ENCODE measurements around the gene SCN1A.
"Not testable (repeated sequence)": the region's sequence is repeated elsewhere in the genome, so short reads cannot be mapped to it uniquely, and the experiment has no call there.

SCN1A gene

GRCh38 chr2:166148500-166149400 is 20.9 kb upstream of the SCN1A start:
- H3K4me3 ChIP-seq (ENCODE audit: low read depth, low read length) = no peak overlapping the region
- DNase-seq (ENCODE audit: low read depth) = no peak
- TF ChIP-seq, protein P1, sequence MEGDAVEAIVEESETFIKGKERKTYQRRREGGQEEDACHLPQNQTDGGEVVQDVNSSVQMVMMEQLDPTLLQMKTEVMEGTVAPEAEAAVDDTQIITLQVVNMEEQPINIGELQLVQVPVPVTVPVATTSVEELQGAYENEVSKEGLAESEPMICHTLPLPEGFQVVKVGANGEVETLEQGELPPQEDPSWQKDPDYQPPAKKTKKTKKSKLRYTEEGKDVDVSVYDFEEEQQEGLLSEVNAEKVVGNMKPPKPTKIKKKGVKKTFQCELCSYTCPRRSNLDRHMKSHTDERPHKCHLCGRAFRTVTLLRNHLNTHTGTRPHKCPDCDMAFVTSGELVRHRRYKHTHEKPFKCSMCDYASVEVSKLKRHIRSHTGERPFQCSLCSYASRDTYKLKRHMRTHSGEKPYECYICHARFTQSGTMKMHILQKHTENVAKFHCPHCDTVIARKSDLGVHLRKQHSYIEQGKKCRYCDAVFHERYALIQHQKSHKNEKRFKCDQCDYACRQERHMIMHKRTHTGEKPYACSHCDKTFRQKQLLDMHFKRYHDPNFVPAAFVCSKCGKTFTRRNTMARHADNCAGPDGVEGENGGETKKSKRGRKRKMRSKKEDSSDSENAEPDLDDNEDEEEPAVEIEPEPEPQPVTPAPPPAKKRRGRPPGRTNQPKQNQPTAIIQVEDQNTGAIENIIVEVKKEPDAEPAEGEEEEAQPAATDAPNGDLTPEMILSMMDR (IDR thresholded peaks at IDR 0.05; ENCODE audit: insufficient read depth, low read depth, low read length, missing control alignments) = no peak

GRCh38 chr2:166147883-166148282 is 20.1 kb upstream of the SCN1A start:
- H3K4me3 ChIP-seq (ENCODE audit: low read depth, low read length) = no peak overlapping the region
- no peak for DNase-seq (ENCODE audit: low read depth)
- TF ChIP-seq, protein P1 (IDR thresholded peaks at IDR 0.05; ENCODE audit: insufficient read depth, low read depth, low read length, missing control alignments) = no peak

DNA sequence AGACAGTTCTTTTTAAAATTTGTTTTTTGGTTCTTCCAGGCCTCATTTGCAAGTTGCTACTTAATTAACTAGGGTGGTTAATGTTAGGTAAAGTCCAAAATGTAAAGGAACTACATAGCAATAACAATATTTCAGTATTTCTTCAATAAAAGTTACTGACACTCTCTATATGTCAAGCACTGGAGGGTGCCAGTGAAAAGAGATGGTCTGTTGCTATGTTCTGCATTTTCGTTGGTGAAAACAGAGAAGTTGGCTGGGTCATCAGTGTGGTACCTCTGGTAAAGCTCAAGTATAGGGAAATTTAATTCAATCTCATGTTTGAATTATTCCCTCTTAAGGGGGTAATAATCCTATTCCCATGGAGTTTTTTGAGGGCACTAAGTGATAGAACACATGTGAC is 16.3 kb upstream of the SCN1A start:
- DNase-seq (ENCODE audit: low read depth) = no peak
- TF ChIP-seq, protein P1 (IDR thresholded peaks at IDR 0.05; ENCODE audit: insufficient read depth, low read depth, low read length, missing control alignments) = no peak
- no peak overlapping the region for H3K4me3 ChIP-seq (ENCODE audit: low read depth, low read length)

DNA sequence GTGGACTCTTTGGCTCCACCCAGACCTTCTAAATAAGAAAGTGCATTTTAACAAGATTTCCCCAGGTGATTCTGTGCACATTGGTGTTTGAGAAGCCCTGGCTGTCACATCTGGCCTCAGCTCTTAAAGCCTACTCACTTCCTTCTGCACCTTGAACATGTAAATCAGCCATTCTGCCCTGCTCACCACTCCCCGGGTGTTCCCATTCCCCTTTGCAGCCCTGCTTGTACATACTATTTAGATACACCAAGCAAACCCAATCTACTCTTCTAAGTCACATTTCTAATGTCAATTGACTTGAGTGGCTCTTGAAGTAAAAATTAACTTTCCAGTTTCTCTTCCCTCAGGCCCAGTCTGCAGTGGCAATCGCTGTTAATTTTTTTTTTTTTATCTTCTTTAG is 13.1 kb upstream of the SCN1A start:
- H3K4me3 ChIP-seq (ENCODE audit: low read depth, low read length) = no peak overlapping the region
- no peak for DNase-seq (ENCODE audit: low read depth)
- TF ChIP-seq, protein P1 (IDR thresholded peaks at IDR 0.05; ENCODE audit: insufficient read depth, low read depth, low read length, missing control alignments) = no peak

DNA sequence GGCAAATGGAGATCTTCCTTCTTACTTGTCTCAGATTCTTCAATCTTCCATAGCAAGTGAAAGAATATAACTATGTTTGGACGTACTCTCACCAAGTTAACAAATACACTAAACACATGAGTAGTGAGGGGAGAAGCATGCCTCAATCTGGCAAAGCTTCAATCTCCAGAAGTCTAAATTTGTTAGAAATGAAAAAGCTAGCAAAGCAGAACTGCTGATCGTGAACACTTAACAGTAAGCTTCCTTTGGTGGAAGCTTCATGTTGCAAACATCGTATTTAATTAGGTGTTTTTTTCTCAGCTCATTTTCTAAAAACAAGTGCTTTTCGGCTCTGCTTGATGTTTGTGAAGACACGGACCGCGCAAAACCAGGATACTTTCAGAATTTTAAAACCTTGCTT is 12.7 kb upstream of the SCN1A start:
- TF ChIP-seq, protein P1 (IDR thresholded peaks at IDR 0.05; ENCODE audit: insufficient read depth, low read depth, low read length, missing control alignments) = no peak
- no peak for DNase-seq (ENCODE audit: low read depth)
- H3K4me3 ChIP-seq (ENCODE audit: low read depth, low read length) = no peak overlapping the region

DNA sequence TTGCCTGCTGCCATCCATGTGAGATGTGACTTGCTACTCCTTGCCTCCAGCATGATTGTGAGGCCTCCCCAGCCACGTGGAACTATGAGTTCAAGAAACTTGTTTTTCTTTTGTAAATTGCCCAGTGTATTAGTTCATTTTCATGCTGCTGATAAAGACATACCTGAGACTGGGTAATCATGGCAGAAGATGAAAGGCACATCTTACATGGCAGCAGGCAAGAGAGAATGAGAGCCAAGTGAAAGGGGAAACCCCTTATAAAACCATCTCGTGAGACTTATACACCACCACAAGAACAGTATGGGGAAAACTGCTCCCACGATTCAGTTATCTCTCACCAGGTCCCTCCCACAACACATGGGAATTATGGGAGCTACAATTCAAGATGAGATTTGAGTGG is 11.7 kb upstream of the SCN1A start:
- not testable (repeated sequence) for H3K4me3 ChIP-seq (ENCODE audit: low read depth, low read length); DNase-seq (ENCODE audit: low read depth)

GRCh38 chr2:166138667-166139066 is 10.8 kb upstream of the SCN1A start:
- DNase-seq (ENCODE audit: low read depth) = no peak
- TF ChIP-seq, protein P1 (IDR thresholded peaks at IDR 0.05; ENCODE audit: insufficient read depth, low read depth, low read length, missing control alignments) = no peak
- no peak overlapping the region for H3K4me3 ChIP-seq (ENCODE audit: low read depth, low read length)

Measured in GM12865 (cell line).